GM12872 (cell line): ENCODE results near the gene SLC43A3.

Experiments
- CTCF ChIP-seq: IDR thresholded peaks from 3 replicates; pipeline ENCODE4 v1.5.1; 2011; ENCODE audit warnings: low read depth, mild to moderate bottlenecking, low read length, moderate library complexity; ENCODE audit not compliant: insufficient read depth

Gene SLC43A3

GRCh38 chr11:57458060-57458409, 31.1 kb upstream of the SLC43A3 start:
- no peak for TF ChIP-seq CTCF

- TF ChIP-seq CTCF = no peak
These were observed 30.7 kb upstream of the SLC43A3 start for GRCh38 chr11:57457643-57458023.

GRCh38 chr11:57456960-57457642, 30.2 kb upstream of the SLC43A3 start:
- TF ChIP-seq CTCF = peak; percentile 100

DNA sequence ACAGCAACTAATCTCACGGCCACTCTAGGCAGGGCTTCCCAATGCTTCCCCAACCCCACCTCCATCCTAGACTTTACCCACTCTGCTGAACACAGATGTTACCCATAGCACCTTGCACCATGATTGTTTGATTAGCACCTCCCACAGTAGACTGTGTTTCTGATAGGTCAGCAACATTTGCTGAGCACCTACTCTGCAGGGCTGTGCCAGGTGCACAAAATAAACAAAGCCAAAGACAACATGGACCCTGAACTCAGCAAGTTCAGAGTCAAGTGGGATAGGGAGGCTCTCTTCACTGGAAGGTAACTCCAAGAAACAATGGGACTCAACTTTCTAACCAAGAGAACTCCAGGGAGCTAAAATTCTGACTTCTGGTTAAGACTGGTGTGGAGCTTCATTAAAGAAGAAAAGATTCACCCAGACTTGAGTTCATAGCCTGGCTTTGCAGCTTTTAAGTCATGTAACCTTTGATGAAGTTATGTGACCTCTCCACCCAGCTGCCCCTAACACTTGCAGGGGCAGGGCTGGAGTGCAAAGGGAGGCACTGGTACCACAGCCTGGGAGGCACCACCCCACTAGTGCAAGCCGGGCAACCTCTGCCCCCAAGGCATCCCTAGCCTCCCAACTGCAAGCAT, 26.7 kb upstream of the SLC43A3 start:
- TF ChIP-seq CTCF = no peak

DNA sequence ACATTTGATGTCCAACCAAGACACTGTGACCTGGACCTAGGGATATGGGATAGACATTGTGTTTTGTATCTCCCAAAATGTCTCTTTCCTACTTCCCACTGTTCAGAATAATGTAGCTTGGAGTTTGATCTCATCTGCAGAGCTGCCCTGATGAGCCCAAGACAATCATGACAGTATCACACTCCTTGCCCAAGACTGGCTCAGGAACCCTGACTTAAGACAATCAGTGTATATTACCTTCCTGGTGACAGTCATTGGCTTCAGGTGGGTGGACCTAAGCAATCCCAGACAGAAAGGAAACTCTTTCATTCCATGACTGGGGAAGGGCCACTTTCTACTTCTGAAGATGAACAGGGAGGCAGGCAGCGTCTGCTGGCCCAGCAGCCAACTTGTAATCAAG, 19.1 kb upstream of the SLC43A3 start:
- TF ChIP-seq CTCF = no peak

DNA sequence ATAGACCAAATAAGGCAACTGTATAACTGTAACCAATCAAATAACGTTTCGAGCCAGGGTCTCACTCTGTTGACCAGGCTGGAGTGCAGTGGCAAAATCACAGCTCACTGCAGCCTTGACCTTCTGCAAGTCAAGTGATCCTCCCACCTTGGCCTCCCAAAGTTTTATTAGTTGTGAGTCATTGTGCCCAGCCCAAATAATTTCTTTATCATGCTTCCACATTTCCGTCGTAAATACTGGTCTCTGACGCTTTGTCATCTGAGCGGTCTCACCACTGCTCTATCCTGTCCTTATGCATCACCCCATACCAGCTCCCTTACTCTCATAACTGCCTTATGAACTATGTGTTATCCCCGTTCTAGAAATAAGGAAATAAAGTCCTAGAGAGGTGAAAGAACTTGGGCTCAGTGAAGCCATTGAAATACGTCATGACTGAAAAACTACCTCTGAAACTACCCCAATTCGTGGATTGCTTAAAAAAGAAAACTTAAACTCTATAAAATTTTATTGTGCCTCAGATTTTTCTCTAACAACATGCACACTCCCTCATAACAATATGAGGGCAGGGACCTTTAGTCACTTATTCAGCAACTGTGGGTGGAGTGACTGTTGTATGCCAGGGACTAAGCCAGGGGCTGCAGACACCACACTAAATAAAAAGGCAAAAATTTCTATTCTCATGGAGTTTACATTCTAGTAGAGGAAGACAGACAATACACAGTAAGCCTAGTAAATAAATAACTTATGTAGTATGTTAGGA, 17.6 kb upstream of the SLC43A3 start:
- TF ChIP-seq CTCF = no peak

GRCh38 chr11:57440744-57441414, 14.0 kb upstream of the SLC43A3 start:
- no peak for TF ChIP-seq CTCF
